ENCODE results near the gene TJAP1.
"Not testable (repeated sequence)": the region's sequence is repeated elsewhere in the genome, so short reads cannot be mapped to it uniquely, and the experiment has no call there.

TJAP1 gene

GRCh38 chr6:43454696-43455530, 22.5 kb upstream of the TJAP1 start:
- Histone ChIP-seq H3K9ac (ENCODE audit: low read length) (no peak overlapping the region), H3K9me3 (ENCODE audit: control insufficient read depth, low read depth, low read length) (no peaks in the 10 kb centered on the region), H3K4me1 (ENCODE audit: control insufficient read depth, low read depth, low read length) (peaks cover 4% of the 10 kb centered on the region), H3K27me3 (ENCODE audit: control insufficient read depth, insufficient read depth, low read length) (peaks cover 40% of the 10 kb centered on the region), H3K27ac (ENCODE audit: low read length) (no peak overlapping the region), H3K4me3 (ENCODE audit: low read length) (peak overlapping the region; percentile 68), H3K36me3 (ENCODE audit: control insufficient read depth, low read depth, low read length) (peaks cover 4% of the 10 kb centered on the region)

GRCh38 chr6:43455531-43456428, 21.6 kb upstream of the TJAP1 start, which contains the start of gene DLK2:
Gene DLK2, minus strand, starts transcription at chr6:43455548. Its CDS starts 723 bp downstream, at chr6:43454825.
- Histone ChIP-seq H3K27me3 (ENCODE audit: control insufficient read depth, insufficient read depth, low read length) (peaks cover 40% of the 10 kb centered on the region), H3K9ac (ENCODE audit: low read length) (no peak within 1 kb of the TSS), H3K36me3 (ENCODE audit: control insufficient read depth, low read depth, low read length) (no peaks in the 10 kb centered on the region), H3K4me3 (ENCODE audit: low read length) (peak within 1 kb of the TSS; percentile 68), H3K9me3 (ENCODE audit: control insufficient read depth, low read depth, low read length) (no peaks in the 10 kb centered on the region), H3K4me1 (ENCODE audit: control insufficient read depth, low read depth, low read length) (peaks cover 4% of the 10 kb centered on the region), H3K27ac (ENCODE audit: low read length) (no peak within 1 kb of the TSS)

- Histone ChIP-seq H3K9ac (ENCODE audit: low read length) (no peak overlapping the region), H3K4me3 (ENCODE audit: low read length) (no peak overlapping the region), H3K27ac (ENCODE audit: low read length) (no peak overlapping the region), H3K36me3 (ENCODE audit: control insufficient read depth, low read depth, low read length) (no peaks in the 10 kb centered on the region), H3K9me3 (ENCODE audit: control insufficient read depth, low read depth, low read length) (no peaks in the 10 kb centered on the region), H3K4me1 (ENCODE audit: control insufficient read depth, low read depth, low read length) (peaks cover 4% of the 10 kb centered on the region), H3K27me3 (ENCODE audit: control insufficient read depth, insufficient read depth, low read length) (peaks cover 47% of the 10 kb centered on the region)
Observed at GRCh38 chr6:43457643-43458042, 19.7 kb upstream of the TJAP1 start.

- not testable (repeated sequence) for H3K9me3 ChIP-seq (ENCODE audit: control insufficient read depth, low read depth, low read length); H3K27ac ChIP-seq (ENCODE audit: low read length); H3K36me3 ChIP-seq (ENCODE audit: control insufficient read depth, low read depth, low read length)
Observed at GRCh38 chr6:43458154-43458553, 19.2 kb upstream of the TJAP1 start.

GRCh38 chr6:43459535-43459934, 17.8 kb upstream of the TJAP1 start:
- H3K27ac ChIP-seq (ENCODE audit: low read length), result no peak overlapping the region
- peaks cover 39% of the 10 kb centered on the region for H3K27me3 ChIP-seq (ENCODE audit: control insufficient read depth, insufficient read depth, low read length)
- H3K9ac ChIP-seq (ENCODE audit: low read length), result no peak overlapping the region
- H3K36me3 ChIP-seq (ENCODE audit: control insufficient read depth, low read depth, low read length), result no peaks in the 10 kb centered on the region
- H3K9me3 ChIP-seq (ENCODE audit: control insufficient read depth, low read depth, low read length), result no peaks in the 10 kb centered on the region
- no peak overlapping the region for H3K4me3 ChIP-seq (ENCODE audit: low read length)
- H3K4me1 ChIP-seq (ENCODE audit: control insufficient read depth, low read depth, low read length), result peaks cover 4% of the 10 kb centered on the region

More at GRCh38 chr6:43458154-43458553, 19.2 kb upstream of the TJAP1 start:
- H3K9ac ChIP-seq (ENCODE audit: low read length); H3K4me1 ChIP-seq (ENCODE audit: control insufficient read depth, low read depth, low read length); H3K4me3 ChIP-seq (ENCODE audit: low read length): not testable (repeated sequence)
- H3K27me3 ChIP-seq (ENCODE audit: control insufficient read depth, insufficient read depth, low read length), result peaks cover 48% of the 10 kb centered on the region

GRCh38 chr6:43460032-43460431, 17.3 kb upstream of the TJAP1 start:
- H3K9ac ChIP-seq (ENCODE audit: low read length), result no peak overlapping the region
- no peak overlapping the region for H3K4me3 ChIP-seq (ENCODE audit: low read length)
- H3K36me3 ChIP-seq (ENCODE audit: control insufficient read depth, low read depth, low read length), result no peaks in the 10 kb centered on the region
- H3K27ac ChIP-seq (ENCODE audit: low read length), result no peak overlapping the region
- H3K4me1 ChIP-seq (ENCODE audit: control insufficient read depth, low read depth, low read length), result peaks cover 4% of the 10 kb centered on the region
- H3K9me3 ChIP-seq (ENCODE audit: control insufficient read depth, low read depth, low read length), result no peaks in the 10 kb centered on the region
- H3K27me3 ChIP-seq (ENCODE audit: control insufficient read depth, insufficient read depth, low read length), result peaks cover 35% of the 10 kb centered on the region

GRCh38 chr6:43461936-43462335, 15.4 kb upstream of the TJAP1 start:
- H3K36me3 ChIP-seq (ENCODE audit: control insufficient read depth, low read depth, low read length), result no peaks in the 10 kb centered on the region
- H3K9ac ChIP-seq (ENCODE audit: low read length), result no peak overlapping the region
- H3K27me3 ChIP-seq (ENCODE audit: control insufficient read depth, insufficient read depth, low read length), result peaks cover 17% of the 10 kb centered on the region
- H3K4me3 ChIP-seq (ENCODE audit: low read length), result no peak overlapping the region
- no peak overlapping the region for H3K27ac ChIP-seq (ENCODE audit: low read length)
- no peaks in the 10 kb centered on the region for H3K4me1 ChIP-seq (ENCODE audit: control insufficient read depth, low read depth, low read length)
- H3K9me3 ChIP-seq (ENCODE audit: control insufficient read depth, low read depth, low read length), result no peaks in the 10 kb centered on the region

GRCh38 chr6:43464337-43464736, 13.0 kb upstream of the TJAP1 start:
- no peaks in the 10 kb centered on the region for H3K9me3 ChIP-seq (ENCODE audit: control insufficient read depth, low read depth, low read length)
- peaks cover 6% of the 10 kb centered on the region for H3K4me1 ChIP-seq (ENCODE audit: control insufficient read depth, low read depth, low read length)
- peaks cover 8% of the 10 kb centered on the region for H3K27me3 ChIP-seq (ENCODE audit: control insufficient read depth, insufficient read depth, low read length)
- no peak overlapping the region for H3K27ac ChIP-seq (ENCODE audit: low read length)
- H3K9ac ChIP-seq (ENCODE audit: low read length), result no peak overlapping the region
- no peak overlapping the region for H3K4me3 ChIP-seq (ENCODE audit: low read length)
- no peaks in the 10 kb centered on the region for H3K36me3 ChIP-seq (ENCODE audit: control insufficient read depth, low read depth, low read length)

- Histone ChIP-seq H3K36me3 (ENCODE audit: control insufficient read depth, low read depth, low read length) (no peaks in the 10 kb centered on the region), H3K27ac (ENCODE audit: low read length) (no peak overlapping the region), H3K4me1 (ENCODE audit: control insufficient read depth, low read depth, low read length) (peaks cover 8% of the 10 kb centered on the region), H3K9me3 (ENCODE audit: control insufficient read depth, low read depth, low read length) (no peaks in the 10 kb centered on the region), H3K9ac (ENCODE audit: low read length) (no peak overlapping the region), H3K27me3 (ENCODE audit: control insufficient read depth, insufficient read depth, low read length) (peaks cover 8% of the 10 kb centered on the region), H3K4me3 (ENCODE audit: low read length) (no peak overlapping the region)
Observed at GRCh38 chr6:43465948-43466347, 11.4 kb upstream of the TJAP1 start.

GRCh38 chr6:43467265-43467664, 10.1 kb upstream of the TJAP1 start:
- H3K4me3 ChIP-seq (ENCODE audit: low read length); H3K9ac ChIP-seq (ENCODE audit: low read length); H3K27ac ChIP-seq (ENCODE audit: low read length); H3K9me3 ChIP-seq (ENCODE audit: control insufficient read depth, low read depth, low read length); H3K36me3 ChIP-seq (ENCODE audit: control insufficient read depth, low read depth, low read length); H3K27me3 ChIP-seq (ENCODE audit: control insufficient read depth, insufficient read depth, low read length); H3K4me1 ChIP-seq (ENCODE audit: control insufficient read depth, low read depth, low read length): not testable (repeated sequence)

- no peak overlapping the region for H3K27ac ChIP-seq (ENCODE audit: low read length)
Observed at GRCh38 chr6:43467752-43468151, 9.6 kb upstream of the TJAP1 start.

More at GRCh38 chr6:43467752-43468151, 9.6 kb upstream of the TJAP1 start:
- no peak overlapping the region for H3K9ac ChIP-seq (ENCODE audit: low read length)
- H3K4me1 ChIP-seq (ENCODE audit: control insufficient read depth, low read depth, low read length), result peaks cover 8% of the 10 kb centered on the region
- H3K4me3 ChIP-seq (ENCODE audit: low read length), result no peak overlapping the region
- no peaks in the 10 kb centered on the region for H3K9me3 ChIP-seq (ENCODE audit: control insufficient read depth, low read depth, low read length)
- no peaks in the 10 kb centered on the region for H3K36me3 ChIP-seq (ENCODE audit: control insufficient read depth, low read depth, low read length)
- H3K27me3 ChIP-seq (ENCODE audit: control insufficient read depth, insufficient read depth, low read length), result peaks cover under 1% of the 10 kb centered on the region
